H1 (cell line): ENCODE results near the gene DEUP1. TPM values are rescaled to one million over a fixed set of nuclear protein-coding genes. Genes with fewer than 3 reads are reported as not detected.

Experiments used
- CTCF ChIA-PET: fragments of 300-600 bp; sonication (Branson Sonifier 250); formaldehyde crosslinking; loops from one replicate; lab custom pipeline; 2021; ENCODE audit not compliant: partially characterized antibody; lab: Charles Lee
- POLR2A ChIA-PET: fragments of 300-600 bp; sonication (Branson Sonifier 250); formaldehyde crosslinking; loops from one replicate; lab custom pipeline; 2021; ENCODE audit warnings: inconsistent platforms; ENCODE audit not compliant: partially characterized antibody; lab: Charles Lee
- DNase-seq, 2 experiments: peaks; one replicate each; pipeline versions ENCODE4 v3.0.0 to v3.0.0-alpha.2; 2010 to 2022; ENCODE audit warnings: low spot score in 2 of 2, low read depth in 1 of 2, mixed read lengths in 1 of 2
- FAIRE-seq: peaks from 2 replicates; lab custom pipeline; 2011; peaks lifted over from hg19 to GRCh38; lab: Jason Lieb, UNC
- H2AFZ ChIP-seq: 2 replicates; pipeline ENCODE4 v1.8.1; 2012; ENCODE audit warnings: low read length, inconsistent platforms
- H2AK5ac ChIP-seq: 2 replicates; pipeline ENCODE4 v1.6.1; 2013; ENCODE audit warnings: low read depth, low read length
- H2BK120ac ChIP-seq: replicated peaks from 2 replicates; pipeline ENCODE3; 2013; ENCODE audit warnings: low read depth, low read length, inconsistent platforms
- H2BK12ac ChIP-seq: 2 replicates; pipeline ENCODE4 v1.6.1; 2013; ENCODE audit warnings: low read depth, low read length
- H2BK15ac ChIP-seq: 2 replicates; pipeline ENCODE4 v1.6.1; 2013; ENCODE audit warnings: low read length
- H2BK20ac ChIP-seq: 2 replicates; pipeline ENCODE4 v1.6.1; 2013; ENCODE audit warnings: low read length
- H2BK5ac ChIP-seq: 2 replicates; pipeline ENCODE4 v1.6.1; 2013; ENCODE audit warnings: low read depth, low read length
- H3K14ac ChIP-seq: 2 replicates; pipeline ENCODE4 v1.6.1; 2013; ENCODE audit warnings: inconsistent platforms; ENCODE audit not compliant: insufficient read length
- H3K18ac ChIP-seq: 2 replicates; pipeline ENCODE4 v1.6.1; 2013; ENCODE audit warnings: low read length; ENCODE audit errors: extremely low read depth
- H3K23ac ChIP-seq: 2 replicates; pipeline ENCODE4 v1.6.1; 2013; ENCODE audit warnings: inconsistent platforms; ENCODE audit not compliant: insufficient read length
- H3K23me2 ChIP-seq: 2 replicates; pipeline ENCODE4 v1.6.1; 2013; ENCODE audit warnings: low read depth, low read length
- H3K27ac ChIP-seq: 2 replicates; pipeline ENCODE4 v1.6.1; 2011; ENCODE audit warnings: low read depth, low read length, inconsistent platforms
- H3K27me3 ChIP-seq, 4 experiments: replicated peaks in 1 of 4; 1 replicate in 1 of 4; 2 replicates in 3 of 4; pipeline versions ENCODE4 v1.6.1 to v1.8.1; 2011 to 2013; ENCODE audit warnings: low read length in 3 of 4, mild to moderate bottlenecking in 3 of 4, inconsistent platforms in 2 of 4, mixed read lengths in 2 of 4, moderate library complexity in 1 of 4; ENCODE audit not compliant: control insufficient read depth in 3 of 4, insufficient read depth in 3 of 4; ENCODE audit errors: extremely low read depth in 1 of 4
- H3K36me3 ChIP-seq, 4 experiments: 2 replicates each; pipeline versions ENCODE4 v1.6.1 to v1.8.1; 2011 to 2013; ENCODE audit warnings: mild to moderate bottlenecking in 4 of 4, low read length in 3 of 4, moderate library complexity in 2 of 4, control low read depth in 1 of 4, inconsistent platforms in 1 of 4; ENCODE audit not compliant: insufficient read depth in 4 of 4, control insufficient read depth in 2 of 4
- H3K4ac ChIP-seq: replicated peaks from 2 replicates; pipeline ENCODE3; 2013; ENCODE audit warnings: low read length, low read depth, mixed read lengths, inconsistent platforms; ENCODE audit not compliant: insufficient read length
- H3K4me1 ChIP-seq, 4 experiments: replicated peaks in 1 of 4; 1 replicate in 1 of 4; 2 replicates in 3 of 4; pipeline versions ENCODE4 v1.6.1 to v1.8.1; 2011 to 2013; ENCODE audit warnings: low read length in 3 of 4, inconsistent platforms in 2 of 4, mixed read lengths in 1 of 4; ENCODE audit not compliant: insufficient read depth in 4 of 4, control insufficient read depth in 3 of 4
- H3K4me2 ChIP-seq, 2 experiments: 2 replicates each; pipeline versions ENCODE4 v1.6.1 to v1.8.1; 2011 to 2013; ENCODE audit warnings: low read depth in 2 of 2, low read length in 2 of 2, control low read depth in 1 of 2, inconsistent platforms in 1 of 2, mild to moderate bottlenecking in 1 of 2; ENCODE audit not compliant: insufficient read depth in 1 of 2
- H3K4me3 ChIP-seq, 4 experiments: fragments of 200-600, 300-600 bp in 1 of 4; sonication (generic), shearing (Covaris generic), sonication (Bioruptor Twin) in 1 of 4; 2 replicates each; pipeline versions ENCODE4 v1.5.1 to v1.8.1; 2011 to 2016; ENCODE audit warnings: low read length in 4 of 4, low read depth in 3 of 4, control low read depth in 2 of 4, inconsistent platforms in 2 of 4, mild to moderate bottlenecking in 2 of 4, mixed read lengths in 1 of 4, moderate library complexity in 1 of 4; ENCODE audit not compliant: insufficient read depth in 2 of 4; ENCODE audit errors: extremely low read depth in 1 of 4
- H3K56ac ChIP-seq: replicated peaks from 2 replicates; pipeline ENCODE3; 2013; ENCODE audit warnings: low read depth, mild to moderate bottlenecking, mixed read lengths, low read length, inconsistent platforms; ENCODE audit not compliant: insufficient read length
- H3K79me1 ChIP-seq: 2 replicates; pipeline ENCODE4 v1.6.1; 2013; ENCODE audit warnings: low read depth, low read length, control low read depth
- H3K79me2 ChIP-seq, 2 experiments: 2 replicates each; pipeline versions ENCODE4 v1.6.1 to v1.8.1; 2012 to 2013; ENCODE audit warnings: low read length in 2 of 2, mild to moderate bottlenecking in 2 of 2, inconsistent platforms in 1 of 2; ENCODE audit not compliant: insufficient read depth in 2 of 2, control insufficient read depth in 1 of 2
- H3K9ac ChIP-seq, 4 experiments: replicated peaks in 1 of 4; 1 replicate in 1 of 4; 2 replicates in 3 of 4; pipeline versions ENCODE4 v1.6.1 to v1.8.1; 2011 to 2013; ENCODE audit warnings: low read depth in 3 of 4, low read length in 3 of 4, control low read depth in 2 of 4, mild to moderate bottlenecking in 2 of 4, moderate library complexity in 2 of 4, inconsistent platforms in 1 of 4; ENCODE audit errors: extremely low read depth in 1 of 4
- H3K9me3 ChIP-seq, 2 experiments: 2 replicates each; pipeline versions ENCODE4 v1.6.1 to v1.8.1; 2012 to 2013; ENCODE audit warnings: mild to moderate bottlenecking in 2 of 2, moderate library complexity in 2 of 2, control low read depth in 1 of 2, inconsistent platforms in 1 of 2, low read depth in 1 of 2, low read length in 1 of 2, mixed read lengths in 1 of 2; ENCODE audit not compliant: insufficient read depth in 2 of 2
- H4K20me1 ChIP-seq, 2 experiments: replicated peaks in 1 of 2; 2 replicates each; pipeline versions ENCODE3 to v1.8.1; 2011 to 2013; ENCODE audit warnings: inconsistent platforms in 2 of 2, low read length in 2 of 2, mild to moderate bottlenecking in 1 of 2; ENCODE audit not compliant: insufficient read depth in 2 of 2, control insufficient read depth in 1 of 2
- H4K5ac ChIP-seq: 2 replicates; pipeline ENCODE4 v1.6.1; 2013; ENCODE audit warnings: low read length, low read depth, mixed read lengths, inconsistent platforms; ENCODE audit not compliant: insufficient read length
- H4K8ac ChIP-seq: 2 replicates; pipeline ENCODE4 v1.8.0; 2013; ENCODE audit warnings: mild to moderate bottlenecking, moderate library complexity, low read length, inconsistent platforms; ENCODE audit not compliant: insufficient read depth; ENCODE audit errors: extremely low read depth
- H4K91ac ChIP-seq: replicated peaks from 2 replicates; pipeline ENCODE3; 2013; ENCODE audit warnings: low read length, mixed read lengths, inconsistent platforms; ENCODE audit not compliant: insufficient read length
- TEAD4 ChIP-seq: IDR thresholded peaks from 2 replicates; pipeline ENCODE4 v1.6.1; 2012; ENCODE audit warnings: low read depth, low read length, inconsistent platforms, mixed read lengths
- ZNF274 ChIP-seq: IDR thresholded peaks from 2 replicates; pipeline ENCODE4 v1.7.0; 2012; ENCODE audit warnings: low read length, borderline replicate concordance; ENCODE audit errors: extremely low read depth
- WGBS, 2 experiments: shearing (Covaris generic) in 1 of 2; methylation state at CpG; one replicate each; pipeline versions ENCODE4 v1.1.6 to v1.1.7; 2013 to 2015; ENCODE audit warnings: low lambda C conversion rate in 2 of 2, mixed read lengths in 2 of 2, inconsistent platforms in 1 of 2, low coverage in 1 of 2, missing lambda C conversion rate in 1 of 2; ENCODE audit not compliant: insufficient replicate concordance in 2 of 2, insufficient coverage in 1 of 2, insufficient read length in 1 of 2; ENCODE audit errors: extremely low coverage in 1 of 2, missing lambda C conversion rate in 1 of 2; 5-methylcytosine and 5-hydroxymethylcytosine counted together
- polyA plus RNA-seq, 7 experiments: library from polyadenylated mRNA; depleted of rRNA in 3 of 7; stranded (reverse) in 5 of 7; unstranded in 2 of 7; fragments of >200 nt in 5 of 7; fragments of 200-250 nt in 2 of 7; gene quantifications; 1 replicate in 5 of 7; 2 replicates in 1 of 7; 4 replicates in 1 of 7; pipeline versions ENCODE4 v1.2.1 to v1.2.3, GENCODE V29; 2011 to 2013; ENCODE audit warnings: missing spikeins in 2 of 7, mixed read lengths in 2 of 7
- total RNA-seq: library from RNA; stranded (reverse); fragmentation: NEBNext Ultra II Directional; extraction: Animal tissue kit (Norgen Biotek cat#: 25700); gene quantifications from 2 replicates; pipeline ENCODE4 v1.2.1, GENCODE V29; 2021

DEUP1 gene
- total and polyA plus RNA-seq, 2 of the 8 experiments (the other 6 are each of a cell fraction or from before 2014, with no cell fraction given), result 0.45 TPM; not detected in 1

DNA sequence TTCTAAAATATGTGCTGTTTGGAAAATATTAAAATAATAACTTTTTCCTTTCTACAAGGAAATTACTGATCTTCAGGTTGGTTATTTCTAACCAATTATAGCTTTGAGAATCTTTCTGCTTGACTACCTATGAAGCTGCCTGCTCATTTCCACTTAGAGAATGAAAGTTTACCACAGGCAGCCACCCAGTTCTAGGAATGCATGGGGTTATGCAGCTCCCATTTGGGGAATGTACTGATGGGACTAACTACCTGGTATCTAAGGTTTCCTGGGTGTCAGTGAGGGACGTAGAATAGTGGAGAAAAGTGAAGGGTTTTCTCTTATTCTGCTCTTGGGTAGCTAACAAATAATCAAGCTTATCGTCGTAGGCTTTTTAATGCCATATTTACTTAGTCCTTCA lies 73.4 kb downstream of the DEUP1 start:
- H4K8ac ChIP-seq, result no peak overlapping the region
- H3K14ac ChIP-seq, result no peak overlapping the region
- H2BK5ac ChIP-seq, result no peak overlapping the region

More for the DNA sequence above, 73.4 kb downstream of the DEUP1 start:
- TF ChIP-seq TEAD4, result peak; percentile 61
- TF ChIP-seq ZNF274, result no peak
- no peak overlapping the region for H2BK20ac ChIP-seq
- H3K79me2 ChIP-seq, result 0 out of 4 replicates have a peak, but pooled peaks cover 0 to 3% of the 10 kb centered on the region in 2 experiments
- no peaks in the 10 kb centered on the region for H3K27me3 ChIP-seq
- H3K9ac ChIP-seq, result no peak overlapping the region
- H2BK12ac ChIP-seq, result no peak overlapping the region
- H4K91ac ChIP-seq, result no peak overlapping the region
- no peak overlapping the region for H3K18ac ChIP-seq
- no peaks in the 10 kb centered on the region for H3K79me1 ChIP-seq
- no peak overlapping the region for H3K27ac ChIP-seq
- no peaks in the 10 kb centered on the region for H3K23me2 ChIP-seq
- no peak overlapping the region for H4K5ac ChIP-seq
- FAIRE-seq (no peak), DNase-seq (no peak)
- no peak overlapping the region for H2AFZ ChIP-seq
- no peaks in the 10 kb centered on the region for H3K4me1 ChIP-seq
- H3K36me3 ChIP-seq, result no peaks in the 10 kb centered on the region
- no peak overlapping the region for H2BK15ac ChIP-seq
- no peak overlapping the region for H3K4me3 ChIP-seq
- H2AK5ac ChIP-seq, result no peak overlapping the region
- no peak overlapping the region for H3K4ac ChIP-seq
- 89% methylated on average over 3 of the region's 3 CpGs; no CpG with 5 or more reads in 1 of the 2 experiments for WGBS, 2 experiments
- POLR2A ChIA-PET, result no interaction called here
- H3K4me2 ChIP-seq, result no peak overlapping the region
- no peak overlapping the region for H3K56ac ChIP-seq
- H4K20me1 ChIP-seq, result no peaks in the 10 kb centered on the region
- CTCF ChIA-PET, result interaction anchor here (0.6 to 1.2 kb wide), 2 partner anchors 9 to 10 kb away, joined by 3 to 4 read pairs; no protein-coding TSS in a partner anchor
- no peak overlapping the region for H3K23ac ChIP-seq
- no peak overlapping the region for H2BK120ac ChIP-seq
- no peaks in the 10 kb centered on the region for H3K9me3 ChIP-seq
